Right forelimb (tissue), 1 donor: ENCODE results near the gene NMNAT2.
A peak's percentile ranks its signal among the peaks of the same experiment; 100 is the strongest.
"Not testable (repeated sequence)": the region's sequence is repeated elsewhere in the genome, so short reads cannot be mapped to it uniquely, and the experiment has no call there.

Experiments used
- DNase-seq: peaks from one replicate; pipeline ENCODE4 v3.0.0-alpha.2; 2018

The NMNAT2 gene

DNA sequence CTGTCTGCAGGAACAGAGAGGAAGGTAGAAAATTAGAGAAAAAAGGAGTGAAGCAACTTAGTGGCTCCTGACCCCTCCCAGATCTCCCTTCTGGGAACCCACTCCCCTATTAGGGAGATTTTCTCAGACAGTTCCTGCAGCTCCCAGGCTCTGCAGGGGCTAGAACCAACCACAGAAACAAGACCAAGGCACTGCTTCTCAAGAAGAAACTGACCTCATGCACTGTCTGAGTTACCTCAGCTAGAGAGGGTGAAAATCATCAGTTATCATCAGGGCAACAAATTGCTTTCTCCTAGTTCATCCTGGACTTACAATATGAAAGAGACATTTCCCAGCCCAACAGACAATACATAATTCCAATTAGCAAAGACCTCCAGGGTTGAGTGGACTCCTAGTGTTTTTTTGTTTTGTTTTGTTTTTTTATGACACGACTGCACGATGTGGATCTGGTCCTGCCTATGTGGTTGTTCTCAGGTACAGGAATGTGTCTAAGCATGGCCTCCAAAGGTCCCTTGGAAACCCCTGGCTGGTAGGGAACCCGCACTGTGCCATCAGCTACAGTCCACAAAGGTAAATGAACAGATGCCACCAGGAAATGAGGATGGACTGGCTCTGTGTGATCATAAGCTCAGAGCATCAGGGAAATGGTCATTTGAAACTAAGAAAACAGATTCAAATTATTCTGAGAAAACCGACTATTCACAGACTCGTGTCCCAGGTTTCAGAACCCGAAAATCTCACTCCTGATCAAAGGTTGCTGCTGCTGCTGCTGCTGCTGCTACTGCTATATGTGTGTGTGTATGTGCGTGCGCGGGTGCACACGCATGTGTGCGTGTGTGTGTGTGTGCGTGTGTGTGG, 166.8 kb downstream of the NMNAT2 start:
- DNase-seq = no peak

DNA sequence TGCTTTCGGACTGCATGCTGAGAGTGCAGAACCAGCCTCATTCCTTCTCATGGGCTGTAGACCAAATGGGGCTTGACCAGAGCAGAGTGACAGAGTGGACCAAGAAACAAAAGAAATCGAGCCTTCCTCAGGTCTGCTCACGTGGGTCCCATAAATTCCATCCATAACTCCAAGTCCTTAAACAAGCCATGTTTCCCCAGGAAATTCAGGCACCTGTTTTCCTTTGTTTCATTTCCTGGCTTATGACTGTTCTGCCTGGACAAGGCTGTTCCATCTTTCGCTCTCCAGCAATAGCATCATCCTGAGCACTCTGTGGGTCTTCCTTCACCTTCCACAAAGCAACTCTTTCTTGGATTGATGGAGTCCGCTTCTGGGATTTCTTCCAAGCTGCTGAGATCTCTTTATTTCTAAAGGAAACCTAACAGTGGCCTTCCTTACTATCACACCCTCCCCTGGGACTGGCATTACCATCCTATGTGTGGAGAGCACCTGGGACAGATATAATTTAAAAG, 168.2 kb downstream of the NMNAT2 start:
- no peak for DNase-seq

DNA sequence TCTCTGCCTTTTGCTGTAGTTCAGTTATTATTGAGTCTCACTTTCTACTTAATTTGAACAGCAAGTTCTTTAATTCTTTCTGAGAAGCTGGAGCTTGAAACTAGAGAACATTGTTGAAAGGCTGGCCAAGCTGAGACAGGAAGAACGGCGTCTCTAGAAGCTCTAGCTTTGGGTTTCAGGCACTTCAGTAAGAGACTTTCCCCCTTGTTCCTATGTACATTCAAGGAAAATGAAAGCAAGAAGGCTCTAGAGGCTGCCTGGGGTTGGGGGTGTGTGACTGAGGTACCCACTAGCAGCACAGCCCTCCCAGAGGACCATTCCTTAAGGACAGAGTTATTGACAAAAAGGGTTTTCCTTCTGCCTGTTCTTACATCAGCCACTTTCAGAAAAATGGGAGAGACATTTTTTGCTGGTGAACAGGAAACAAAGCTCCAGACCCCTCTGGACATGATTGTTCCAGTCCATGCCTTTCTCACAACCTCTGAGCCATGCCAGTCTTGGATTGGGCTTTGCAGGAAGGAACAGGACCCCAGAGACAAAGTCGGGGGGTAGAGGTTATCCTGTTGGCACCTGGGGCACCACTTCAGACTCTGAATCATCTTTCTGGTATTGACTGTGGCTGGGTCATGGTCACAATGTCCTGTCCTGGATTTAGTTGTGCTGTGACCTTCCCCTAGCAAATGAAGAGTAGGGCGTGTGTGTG, 169.0 kb downstream of the NMNAT2 start:
- no peak for DNase-seq

DNA sequence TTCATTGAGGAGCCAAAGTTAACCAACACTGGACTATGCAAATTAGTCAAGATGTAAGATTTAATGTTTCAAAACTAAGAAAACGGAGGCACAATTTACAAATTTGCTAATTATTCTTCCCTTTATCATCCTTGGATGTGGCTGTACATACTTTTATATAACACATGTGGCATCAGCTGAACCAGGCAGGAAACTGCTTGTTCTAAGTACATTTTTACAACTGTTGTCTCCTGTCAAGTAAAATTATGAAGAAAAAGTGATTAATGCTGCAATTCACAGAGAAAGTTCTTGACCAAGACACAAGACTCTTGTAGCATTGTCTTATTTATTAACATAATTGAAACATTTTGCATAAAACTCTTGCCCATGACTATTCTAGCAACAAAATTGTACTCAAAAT, 170.2 kb downstream of the NMNAT2 start:
- no peak for DNase-seq

DNA sequence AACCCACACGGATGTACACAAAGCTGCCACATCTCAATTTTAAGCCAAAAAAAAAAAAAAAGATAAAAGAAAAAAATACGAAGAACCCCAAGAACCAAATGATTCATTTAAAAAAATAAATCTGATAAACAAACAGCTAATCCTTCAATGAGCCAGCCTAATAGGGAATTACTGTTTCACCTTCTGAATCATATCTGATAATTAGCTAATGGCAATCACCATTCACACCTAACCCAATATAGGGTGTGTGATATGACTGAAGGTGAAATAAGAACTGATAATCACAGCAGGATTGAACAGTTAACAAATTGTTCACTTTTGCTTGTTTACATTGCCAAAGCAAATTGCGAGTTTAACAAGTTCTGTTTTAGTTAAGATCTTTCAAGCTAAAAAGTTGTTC, 170.7 kb downstream of the NMNAT2 start:
- DNase-seq = no peak

DNA sequence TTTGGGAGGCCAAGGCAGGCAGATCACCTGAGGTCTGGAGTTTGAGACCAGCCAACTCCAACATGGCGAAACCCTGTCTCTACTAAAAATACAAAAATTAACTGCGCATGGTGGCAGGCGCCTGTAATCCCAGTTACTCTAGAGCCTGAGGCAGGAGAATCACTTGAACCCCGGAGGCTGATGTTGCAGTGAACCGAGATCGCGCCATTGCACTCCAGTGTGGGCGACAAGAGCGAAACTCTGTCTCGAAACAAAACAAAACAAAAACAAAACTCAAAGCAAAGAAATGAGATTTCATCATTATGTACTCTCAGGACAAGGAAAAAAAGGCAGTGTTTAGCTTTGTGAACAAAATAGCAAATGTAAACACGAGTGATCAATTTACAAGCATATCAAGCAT, 171.1 kb downstream of the NMNAT2 start:
- no peak for DNase-seq

DNA sequence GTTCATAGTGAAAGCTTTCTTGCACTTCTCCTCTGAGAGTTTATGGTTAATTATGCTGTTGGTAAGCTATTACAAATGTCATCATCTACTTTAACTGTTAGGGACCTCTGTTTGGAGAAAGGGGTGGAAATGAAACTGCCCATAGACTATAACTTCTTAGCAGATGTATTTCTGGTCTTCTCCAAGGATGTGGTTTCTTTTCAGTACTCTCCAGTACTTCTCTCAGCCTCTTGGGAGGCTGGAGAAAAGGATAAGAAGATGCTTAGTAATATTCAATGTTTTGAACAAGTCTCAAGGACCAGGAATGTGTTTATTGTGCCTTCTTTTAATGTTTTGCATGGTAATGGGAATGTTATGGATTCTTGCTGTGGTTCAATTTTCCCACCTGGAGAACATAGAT, 171.7 kb downstream of the NMNAT2 start:
- DNase-seq = no peak

DNA sequence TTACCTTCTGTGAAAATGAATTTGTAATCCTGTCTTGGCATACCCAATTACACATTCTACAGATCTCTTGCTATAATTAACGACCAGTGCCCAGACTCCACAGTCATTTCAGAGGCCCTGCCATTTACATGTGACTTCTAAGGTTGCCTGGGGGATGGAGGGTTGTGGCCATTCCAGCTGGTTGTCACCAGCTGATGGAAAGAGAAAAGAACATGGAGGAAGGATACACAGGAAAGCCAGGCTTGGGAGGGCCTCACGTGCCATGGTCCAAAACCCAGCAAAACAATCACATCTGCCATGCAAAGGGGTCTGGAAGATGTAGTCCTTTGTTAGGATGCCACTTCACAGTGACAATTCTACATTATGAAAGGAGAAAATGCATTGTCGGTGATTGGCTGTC, 172.8 kb downstream of the NMNAT2 start:
- DNase-seq = no peak

DNA sequence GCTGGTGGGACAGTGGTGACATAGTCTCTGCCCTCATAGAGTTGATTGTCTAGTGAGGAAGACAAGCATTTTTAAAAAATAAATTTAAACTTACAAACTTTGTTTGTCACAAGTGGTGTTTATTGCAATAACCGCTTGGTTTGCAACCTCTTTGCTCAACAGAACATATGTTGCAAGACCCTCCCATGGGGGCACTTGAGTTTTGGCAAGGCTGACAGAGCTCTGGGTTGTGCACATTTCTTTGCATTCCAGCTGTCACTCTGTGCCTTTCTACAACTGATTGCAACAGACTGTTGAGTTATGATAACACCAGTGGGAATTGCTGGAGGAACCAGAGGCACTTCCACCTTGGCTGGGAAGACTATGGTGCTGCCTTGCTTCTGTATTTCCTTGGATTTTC, 173.7 kb downstream of the NMNAT2 start:
- DNase-seq = peak; percentile 80

DNA sequence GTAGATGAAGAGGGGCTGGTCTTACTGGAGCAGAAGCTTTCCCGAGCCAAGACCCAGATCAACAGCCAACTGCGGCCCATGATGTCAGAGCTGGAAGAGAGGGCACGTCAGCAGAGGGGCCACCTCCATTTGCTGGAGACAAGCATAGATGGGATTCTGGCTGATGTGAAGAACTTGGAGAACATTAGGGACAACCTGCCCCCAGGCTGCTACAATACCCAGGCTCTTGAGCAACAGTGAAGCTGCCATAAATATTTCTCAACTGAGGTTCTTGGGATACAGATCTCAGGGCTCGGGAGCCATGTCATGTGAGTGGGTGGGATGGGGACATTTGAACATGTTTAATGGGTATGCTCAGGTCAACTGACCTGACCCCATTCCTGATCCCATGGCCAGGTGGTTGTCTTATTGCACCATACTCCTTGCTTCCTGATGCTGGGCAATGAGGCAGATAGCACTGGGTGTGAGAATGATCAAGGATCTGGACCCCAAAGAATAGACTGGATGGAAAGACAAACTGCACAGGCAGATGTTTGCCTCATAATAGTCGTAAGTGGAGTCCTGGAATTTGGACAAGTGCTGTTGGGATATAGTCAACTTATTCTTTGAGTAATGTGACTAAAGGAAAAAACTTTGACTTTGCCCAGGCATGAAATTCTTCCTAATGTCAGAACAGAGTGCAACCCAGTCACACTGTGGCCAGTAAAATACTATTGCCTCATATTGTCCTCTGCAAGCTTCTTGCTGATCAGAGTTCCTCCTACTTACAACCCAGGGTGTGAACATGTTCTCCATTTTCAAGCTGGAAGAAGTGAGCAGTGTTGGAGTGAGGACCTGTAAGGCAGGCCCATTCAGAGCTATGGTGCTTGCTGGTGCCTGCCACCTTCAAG, 174.8 kb downstream of the NMNAT2 start:
- DNase-seq = no peak

DNA sequence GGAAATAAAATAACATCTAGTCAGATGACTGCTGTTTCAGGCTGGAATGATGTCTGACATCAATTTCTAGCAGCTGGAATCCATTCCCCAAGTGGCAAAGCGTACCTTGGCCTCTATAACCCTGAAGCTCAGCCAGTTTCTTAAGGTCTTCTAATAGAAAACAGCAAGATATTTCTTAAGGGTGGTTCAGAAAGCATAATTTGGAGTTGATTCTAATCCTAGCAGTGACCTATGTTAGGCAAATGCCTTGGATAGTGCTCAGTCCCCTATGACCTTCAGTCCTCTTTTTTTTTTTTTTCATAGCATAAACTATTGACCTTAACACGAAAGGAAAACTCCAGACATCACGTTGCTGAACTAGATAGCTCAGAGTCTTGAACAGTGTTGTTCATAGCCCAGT, 175.6 kb downstream of the NMNAT2 start:
- DNase-seq = no peak

DNA sequence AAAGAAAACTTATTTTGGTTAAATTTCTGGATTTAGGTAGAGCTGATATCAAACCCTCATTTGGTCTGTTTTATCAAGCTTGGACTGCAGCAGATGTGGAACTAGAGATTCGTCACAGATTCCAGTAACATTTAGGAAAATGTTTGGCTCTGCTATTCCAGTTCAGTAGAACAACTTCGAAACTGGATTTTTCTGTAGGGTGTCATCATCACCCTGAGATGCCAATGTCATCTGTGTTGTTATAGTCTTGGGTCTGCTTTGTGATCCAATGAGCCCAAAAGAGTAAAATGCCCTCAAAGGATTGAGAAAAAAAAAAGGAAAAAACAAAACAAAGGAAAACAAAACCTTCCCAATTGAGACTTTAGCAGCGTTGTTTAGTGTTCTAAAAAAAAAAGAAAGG, 176.7 kb downstream of the NMNAT2 start:
- no peak for DNase-seq

DNA sequence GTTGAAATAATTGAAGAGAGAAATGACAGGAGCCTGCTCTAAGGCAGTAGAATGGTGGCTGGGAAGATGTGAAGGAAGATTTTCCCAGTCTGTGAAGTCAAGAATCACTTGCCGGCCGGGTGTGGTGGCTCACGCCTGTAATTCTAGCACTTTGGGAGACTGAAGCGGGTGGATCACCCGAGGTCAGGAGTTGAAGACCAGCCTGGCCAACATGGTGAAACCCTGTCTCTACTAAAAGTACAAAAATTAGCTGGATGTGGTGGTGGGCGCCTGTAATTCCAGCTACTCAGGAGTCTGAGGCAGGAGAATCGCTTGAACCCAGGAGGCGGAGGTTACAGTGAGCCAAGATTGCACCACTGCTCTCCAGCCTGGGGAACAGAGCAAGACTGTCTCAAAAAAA, 177.3 kb downstream of the NMNAT2 start:
- not testable (repeated sequence) for DNase-seq

DNA sequence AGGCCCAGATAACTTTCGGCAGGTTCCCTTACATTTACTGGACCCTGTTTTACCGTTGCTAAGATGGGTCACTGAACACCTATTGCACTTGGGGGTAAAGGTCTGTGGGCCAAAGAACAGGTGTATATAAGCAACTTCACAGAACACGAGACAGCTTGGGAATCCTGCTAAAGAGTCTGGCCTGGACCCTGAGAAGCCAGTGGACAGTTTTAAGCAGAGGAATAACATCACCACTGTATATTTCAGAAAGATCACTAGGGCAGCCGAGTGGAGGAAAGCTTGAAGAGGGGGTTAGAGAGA, 177.7 kb downstream of the NMNAT2 start:
- no peak for DNase-seq

DNA sequence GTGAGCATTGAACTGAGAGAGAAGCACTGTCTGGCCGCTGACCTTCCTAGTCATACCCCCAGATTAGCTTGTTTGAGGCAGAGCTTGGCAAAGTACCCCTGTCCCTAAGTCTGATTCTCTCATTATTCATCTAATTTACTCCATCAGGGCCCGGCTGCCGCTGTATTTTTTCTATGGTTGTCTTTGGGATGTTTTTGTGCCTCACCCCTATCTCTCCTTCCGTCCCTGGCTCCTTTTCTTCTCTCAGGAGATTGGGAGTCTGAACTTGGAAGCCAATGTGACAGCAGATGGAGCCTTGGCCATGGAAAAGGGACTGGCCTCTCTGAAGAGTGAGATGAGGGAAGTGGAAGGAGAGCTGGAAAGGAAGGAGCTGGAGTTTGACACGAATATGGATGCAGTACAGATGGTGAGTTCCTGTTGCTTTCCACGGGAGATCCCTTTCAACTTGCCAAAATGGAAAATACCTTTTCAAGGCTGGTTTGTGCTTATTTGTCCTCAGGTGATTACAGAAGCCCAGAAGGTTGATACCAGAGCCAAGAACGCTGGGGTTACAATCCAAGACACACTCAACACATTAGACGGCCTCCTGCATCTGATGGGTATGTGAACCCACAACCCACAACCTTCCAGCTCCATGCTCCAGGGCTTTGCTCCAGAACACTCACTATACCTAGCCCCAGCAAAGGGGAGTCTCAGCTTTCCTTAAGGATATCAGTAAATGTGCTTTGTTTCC, 178.2 kb downstream of the NMNAT2 start:
- no peak for DNase-seq

DNA sequence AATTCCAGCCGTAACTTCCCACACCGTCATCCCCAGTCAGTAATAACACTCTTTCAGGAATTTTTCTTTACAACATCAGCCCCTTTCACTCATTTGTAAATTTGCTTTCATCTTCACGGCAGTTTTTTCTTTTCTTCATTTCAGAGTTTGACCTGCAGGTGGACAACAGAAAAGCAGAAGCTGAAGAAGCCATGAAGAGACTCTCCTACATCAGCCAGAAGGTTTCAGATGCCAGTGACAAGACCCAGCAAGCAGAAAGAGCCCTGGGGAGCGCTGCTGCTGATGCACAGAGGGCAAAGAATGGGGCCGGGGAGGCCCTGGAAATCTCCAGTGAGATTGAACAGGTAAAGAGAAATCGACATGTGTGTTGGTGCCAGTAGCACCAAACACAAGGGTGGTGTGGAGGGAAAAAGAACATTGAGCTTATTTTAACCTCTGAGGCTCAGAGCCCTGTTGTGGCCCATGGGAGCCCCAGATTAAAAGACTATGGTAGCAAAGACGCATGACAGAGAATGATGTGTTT, 178.9 kb downstream of the NMNAT2 start:
- no peak for DNase-seq

DNA sequence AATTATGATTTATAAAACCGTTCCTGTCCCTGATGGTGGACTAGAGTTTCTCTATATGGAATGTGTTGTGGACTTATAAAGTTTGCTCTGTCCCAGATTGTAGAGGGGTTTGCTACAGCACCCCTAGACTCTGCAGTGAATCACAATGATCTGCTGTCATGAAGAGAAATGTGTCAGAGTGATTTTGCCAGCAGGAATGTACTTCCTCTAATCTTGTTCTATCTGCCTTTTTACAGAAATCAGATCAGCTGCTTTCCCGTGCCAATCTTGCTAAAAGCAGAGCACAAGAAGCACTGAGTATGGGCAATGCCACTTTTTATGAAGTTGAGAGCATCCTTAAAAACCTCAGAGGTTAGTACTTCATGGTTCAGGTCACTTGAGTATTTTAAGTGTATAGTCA, 180.1 kb downstream of the NMNAT2 start:
- DNase-seq = no peak

DNA sequence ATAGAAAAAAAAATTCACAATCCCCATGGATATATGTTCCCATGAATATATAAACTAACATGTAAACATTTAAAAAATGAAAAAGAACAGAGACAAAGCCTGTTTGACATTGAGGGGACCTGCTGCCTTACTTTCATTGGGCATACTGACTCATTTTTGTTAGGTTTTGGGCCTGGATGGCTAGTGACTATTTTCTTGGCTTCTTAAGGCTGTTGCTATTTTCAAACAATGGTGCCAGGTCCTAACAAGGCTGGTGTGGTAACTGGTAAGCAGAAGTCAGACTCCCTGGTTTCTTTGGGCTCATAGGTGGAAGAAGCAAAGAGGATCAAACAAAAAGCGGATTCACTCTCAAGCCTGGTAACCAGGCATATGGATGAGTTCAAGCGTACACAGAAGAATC, 181.1 kb downstream of the NMNAT2 start:
- no peak for DNase-seq

DNA sequence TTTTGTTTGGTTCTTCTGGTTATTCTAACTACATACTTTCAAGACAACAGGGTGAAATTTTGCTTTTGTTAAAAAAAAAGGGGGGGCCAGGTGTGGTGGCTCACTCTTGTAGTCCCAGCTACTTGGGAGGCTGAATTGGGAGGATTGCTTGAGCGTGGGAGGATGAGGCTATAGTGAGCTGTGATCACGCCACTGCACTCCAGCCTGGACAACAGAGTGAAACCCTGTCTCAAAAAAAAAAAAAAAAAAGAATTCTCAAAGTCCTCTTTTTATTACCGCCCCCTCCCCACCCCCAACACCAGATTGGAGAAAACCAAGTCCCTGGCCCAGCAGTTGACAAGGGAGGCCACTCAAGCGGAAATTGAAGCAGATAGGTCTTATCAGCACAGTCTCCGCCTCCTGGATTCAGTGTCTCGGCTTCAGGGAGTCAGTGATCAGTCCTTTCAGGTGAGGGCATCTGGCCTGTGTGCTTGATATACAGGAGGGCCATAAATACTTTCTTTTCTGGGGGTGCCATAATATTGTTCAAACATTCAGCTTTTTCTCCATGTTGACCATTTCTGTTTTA, 181.9 kb downstream of the NMNAT2 start:
- DNase-seq = no peak

DNA sequence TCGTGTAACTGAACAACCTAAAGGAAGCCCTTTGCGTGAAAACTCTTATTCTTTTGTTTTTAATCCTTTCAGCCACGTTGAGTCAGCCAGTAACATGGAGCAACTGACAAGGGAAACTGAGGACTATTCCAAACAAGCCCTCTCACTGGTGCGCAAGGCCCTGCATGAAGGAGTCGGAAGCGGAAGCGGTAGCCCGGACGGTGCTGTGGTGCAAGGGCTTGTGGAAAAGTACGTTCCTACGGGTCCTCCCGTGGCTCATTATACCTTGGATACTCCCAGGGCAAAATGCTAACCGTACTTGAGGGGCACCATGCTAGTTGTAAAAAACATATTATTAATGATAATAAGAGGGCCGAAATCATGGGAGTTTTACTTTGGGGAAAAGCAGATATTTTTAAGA, 182.7 kb downstream of the NMNAT2 start:
- DNase-seq = no peak

DNA sequence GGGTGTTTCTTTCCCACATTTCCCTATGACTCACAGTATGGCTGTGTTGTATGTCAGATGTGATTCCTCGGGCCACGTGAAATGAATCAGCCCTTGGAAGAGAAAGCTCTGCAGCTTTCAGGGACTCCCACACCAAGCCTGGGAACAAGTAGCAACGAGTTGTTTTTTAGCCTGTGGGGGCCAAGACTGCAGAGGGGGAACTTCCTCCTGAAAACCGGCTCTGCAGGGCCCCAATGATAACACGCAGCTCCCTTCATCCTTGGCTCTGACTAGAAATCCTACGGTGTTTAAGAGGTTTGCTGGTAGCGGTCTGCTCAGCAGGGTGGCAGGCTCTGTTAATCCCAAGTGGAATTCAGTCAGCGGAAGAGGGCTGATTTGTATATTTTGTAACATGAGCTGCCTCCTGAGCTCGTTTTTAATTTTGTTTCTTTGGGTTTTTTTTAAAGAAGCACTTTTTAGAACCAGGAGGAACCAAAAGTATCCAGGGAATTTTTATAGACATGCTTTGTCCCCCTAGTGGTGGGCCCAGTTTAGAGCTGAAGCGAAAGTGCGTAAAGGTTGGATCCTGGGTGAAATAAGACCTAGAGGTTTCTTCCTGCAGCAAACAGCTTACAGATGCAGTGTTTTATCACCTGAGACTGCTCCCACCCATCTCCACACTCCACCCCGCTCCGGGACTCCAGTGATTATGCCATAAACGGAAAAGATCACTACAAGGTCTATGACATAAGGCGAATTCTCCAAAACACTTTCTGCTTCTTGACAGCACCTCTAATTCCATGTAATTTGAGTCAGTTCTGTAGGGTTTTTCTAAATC, 183.3 kb downstream of the NMNAT2 start:
- peak; percentile 81 for DNase-seq
